OCI-LY7 (cell line): ENCODE measurements around the gene GCAT. TPM values are rescaled to one million over a fixed set of nuclear protein-coding genes. Genes with fewer than 3 reads are reported as not detected.

Experiments
- BruUV-seq: library from RNA; stranded (reverse); fragments of 400-500 nt; replicated peaks from 2 replicates; lab custom pipeline; 2021; lab: Mats Ljungman, UMichigan
- CTCF ChIA-PET: fragments of 300-600 bp; sonication (Branson Sonifier 250); formaldehyde crosslinking; loops from one replicate; lab custom pipeline; 2022; ENCODE audit warnings: antibody characterized with exemption; ENCODE audit not compliant: unreplicated experiment; lab: Charles Lee
- POLR2A ChIA-PET: fragments of 300-600 bp; sonication (Branson Sonifier 250); formaldehyde crosslinking; loops from one replicate; lab custom pipeline; 2022; ENCODE audit warnings: antibody characterized with exemption; lab: Charles Lee
- DNase-seq: peaks from one replicate; pipeline ENCODE4 v3.0.0-alpha.2; 2015; ENCODE audit warnings: low spot score
- H2AFZ ChIP-seq: fragments of 200-600 bp; sonication (generic), shearing (Covaris generic); 2 replicates; pipeline ENCODE4 v1.6.1; 2014; ENCODE audit warnings: mild to moderate bottlenecking, antibody characterized with exemption, low read length, moderate library complexity
- H3K27ac ChIP-seq: fragments of 200-600 bp; sonication (generic); 2 replicates; pipeline ENCODE4 v1.5.1; 2014; ENCODE audit warnings: mixed run types, low read depth, mild to moderate bottlenecking, moderate library complexity, low read length, inconsistent platforms; ENCODE audit not compliant: poor library complexity, severe bottlenecking
- H3K36me3 ChIP-seq: fragments of 200-600 bp; sonication (generic); 2 replicates; pipeline ENCODE4 v1.6.1; 2014; ENCODE audit warnings: mild to moderate bottlenecking, antibody characterized with exemption, low read length, moderate library complexity, mixed read lengths; ENCODE audit not compliant: insufficient read depth
- H3K4me1 ChIP-seq: fragments of 200-600 bp; sonication (generic); 2 replicates; pipeline ENCODE4 v1.5.1; 2014; ENCODE audit warnings: mild to moderate bottlenecking, low read length; ENCODE audit not compliant: insufficient read depth, poor library complexity, severe bottlenecking
- H3K4me2 ChIP-seq: fragments of 200-600 bp; sonication (generic); 2 replicates; pipeline ENCODE4 v1.6.1; 2014; ENCODE audit warnings: mild to moderate bottlenecking, low read length
- H3K4me3 ChIP-seq: fragments of 200-600 bp; sonication (generic); 2 replicates; pipeline ENCODE4 v1.5.1; 2014; ENCODE audit warnings: mild to moderate bottlenecking, low read depth, low read length; ENCODE audit not compliant: poor library complexity, severe bottlenecking
- H3K79me2 ChIP-seq: fragments of 200-600 bp; sonication (generic); 2 replicates; pipeline ENCODE4 v1.6.1; 2016; ENCODE audit warnings: low read depth, mild to moderate bottlenecking, low read length, moderate library complexity, mixed read lengths; ENCODE audit not compliant: insufficient read depth
- H3K9me2 ChIP-seq: fragments of 200-600 bp; sonication (generic); 2 replicates; pipeline ENCODE4 v1.6.1; 2016; ENCODE audit warnings: mild to moderate bottlenecking, low read length, mixed read lengths; ENCODE audit not compliant: insufficient read depth
- H3K9me3 ChIP-seq: fragments of 200-600 bp; sonication (generic); 2 replicates; pipeline ENCODE4 v1.6.1; 2014; ENCODE audit warnings: mild to moderate bottlenecking, mixed run types, low read length, mixed read lengths
- H4K20me1 ChIP-seq: fragments of 200-600 bp; sonication (generic); 2 replicates; pipeline ENCODE4 v1.6.1; 2014; ENCODE audit warnings: mild to moderate bottlenecking, antibody characterized with exemption, low read length, moderate library complexity, mixed read lengths; ENCODE audit not compliant: insufficient read depth
- EZH2phosphoT487 ChIP-seq: fragments of 200-600 bp; sonication (generic); IDR thresholded peaks from 2 replicates; pipeline ENCODE4 v1.6.1; 2018; ENCODE audit warnings: low read depth, borderline replicate concordance, mild to moderate bottlenecking, mixed run types, antibody characterized with exemption, low read length, moderate library complexity, mixed read lengths
- intact Hi-C: fragments of 100-400 bp; cut with micrococcal nuclease; formaldehyde crosslinking; loops from one replicate; pipeline ENCODE4 v1.10.0; 2022; ENCODE audit not compliant: unreplicated experiment
- total RNA-seq, 2 experiments: library from RNA; depleted of rRNA in 1 of 2; stranded (reverse); fragments of >200 nt in 1 of 2; shearing (Covaris generic) in 1 of 2; gene quantifications; 2 replicates each; pipeline ENCODE4 v1.2.3, GENCODE V29; 2014 to 2022
- TF ChIP-seq, protein P1 (sequence below): fragments of 200-600 bp; sonication (generic); conservative IDR thresholded peaks from 2 replicates; pipeline ENCODE4 v1.5.1; 2014; ENCODE audit warnings: mild to moderate bottlenecking, antibody characterized with exemption, low read length, moderate library complexity, mixed read lengths

The GCAT gene
- total RNA-seq, 2 experiments from 2014 or later: 14.6 to 17.3 TPM

DNA sequence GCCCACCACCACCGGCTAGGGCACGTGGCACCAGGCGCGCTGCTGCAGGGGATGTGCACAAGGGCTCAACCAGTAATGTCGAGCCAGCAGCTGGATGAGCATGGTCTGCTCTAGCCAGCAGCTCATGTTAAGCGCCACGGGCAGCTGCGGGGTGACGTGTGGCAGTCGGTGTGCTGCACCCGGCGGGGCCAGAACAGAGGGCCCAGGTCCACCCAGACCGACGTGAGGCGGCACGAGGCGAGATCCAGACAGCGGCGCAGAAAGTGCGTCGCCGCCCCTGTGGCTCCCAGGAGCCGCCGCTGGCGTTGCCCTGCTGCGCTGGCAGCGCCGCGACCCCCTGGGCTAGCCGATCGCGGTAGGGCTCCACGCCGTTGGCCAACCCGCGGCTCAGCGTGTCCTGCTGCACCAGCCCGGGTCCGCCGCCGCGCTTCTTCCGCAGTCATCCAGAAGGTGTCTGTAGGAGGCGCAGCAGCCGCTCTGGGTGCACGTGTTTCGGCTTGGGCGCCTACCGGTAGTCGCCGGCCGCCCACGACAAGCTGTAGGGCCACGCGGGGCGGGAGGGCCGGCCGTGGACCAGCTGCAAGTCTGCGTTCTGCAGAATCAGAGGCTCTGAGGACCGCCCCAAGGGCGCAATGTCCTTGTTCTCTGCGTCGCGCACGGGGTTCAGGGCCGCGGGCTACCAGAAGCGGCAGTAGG is 10.8 kb downstream of the GCAT start:
- TF ChIP-seq, protein P1, sequence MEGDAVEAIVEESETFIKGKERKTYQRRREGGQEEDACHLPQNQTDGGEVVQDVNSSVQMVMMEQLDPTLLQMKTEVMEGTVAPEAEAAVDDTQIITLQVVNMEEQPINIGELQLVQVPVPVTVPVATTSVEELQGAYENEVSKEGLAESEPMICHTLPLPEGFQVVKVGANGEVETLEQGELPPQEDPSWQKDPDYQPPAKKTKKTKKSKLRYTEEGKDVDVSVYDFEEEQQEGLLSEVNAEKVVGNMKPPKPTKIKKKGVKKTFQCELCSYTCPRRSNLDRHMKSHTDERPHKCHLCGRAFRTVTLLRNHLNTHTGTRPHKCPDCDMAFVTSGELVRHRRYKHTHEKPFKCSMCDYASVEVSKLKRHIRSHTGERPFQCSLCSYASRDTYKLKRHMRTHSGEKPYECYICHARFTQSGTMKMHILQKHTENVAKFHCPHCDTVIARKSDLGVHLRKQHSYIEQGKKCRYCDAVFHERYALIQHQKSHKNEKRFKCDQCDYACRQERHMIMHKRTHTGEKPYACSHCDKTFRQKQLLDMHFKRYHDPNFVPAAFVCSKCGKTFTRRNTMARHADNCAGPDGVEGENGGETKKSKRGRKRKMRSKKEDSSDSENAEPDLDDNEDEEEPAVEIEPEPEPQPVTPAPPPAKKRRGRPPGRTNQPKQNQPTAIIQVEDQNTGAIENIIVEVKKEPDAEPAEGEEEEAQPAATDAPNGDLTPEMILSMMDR: 0 out of 2 replicates have a peak, but pooled peaks have one; percentile 23
- TF ChIP-seq EZH2phosphoT487: no peak
- H3K4me2 ChIP-seq: no peak overlapping the region; the same call in 1 of the 2 replicates
- H3K4me1 ChIP-seq: no peaks in the 10 kb centered on the region
- CTCF ChIA-PET: interaction anchor here (1.4 kb wide), 1 partner anchor 146 kb away, joined by 3 read pairs; no protein-coding TSS in a partner anchor
- H3K9me3 ChIP-seq: no peaks in the 10 kb centered on the region
- H3K36me3 ChIP-seq: peaks cover 2% of the 10 kb centered on the region; the same call in 1 of the 2 replicates
- H2AFZ ChIP-seq: no peak overlapping the region
- H3K79me2 ChIP-seq: no peaks in the 10 kb centered on the region
- intact Hi-C loops: no loop called here
- POLR2A ChIA-PET: no interaction called here
- BruUV-seq: no TSS peak
- DNase-seq: peak; percentile 25
- H3K4me3 ChIP-seq: no peak overlapping the region
- no peak overlapping the region for H3K27ac ChIP-seq
- no peaks in the 10 kb centered on the region for H3K9me2 ChIP-seq
- no peaks in the 10 kb centered on the region for H4K20me1 ChIP-seq

DNA sequence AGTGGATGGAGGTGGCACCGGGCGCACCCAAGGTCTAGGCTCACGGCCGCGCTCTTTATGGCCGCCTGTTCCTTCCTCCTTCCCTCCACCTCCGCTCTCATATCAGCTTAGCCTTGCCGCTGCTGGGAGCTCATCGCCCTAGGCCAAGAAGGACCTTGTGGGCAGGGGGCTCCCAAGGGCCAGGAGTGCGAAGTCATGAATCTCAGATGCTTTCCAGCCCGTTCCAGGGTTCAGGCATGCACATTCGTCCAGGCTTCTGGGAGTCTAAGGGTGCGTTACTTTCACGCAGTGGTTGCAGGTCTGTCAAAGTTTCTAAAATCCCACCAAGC is 11.3 kb downstream of the GCAT start:
- Histone ChIP-seq H3K4me1 (no peaks in the 10 kb centered on the region), H3K9me2 (no peaks in the 10 kb centered on the region), H3K4me3 (no peak overlapping the region), H3K79me2 (no peaks in the 10 kb centered on the region), H3K9me3 (no peaks in the 10 kb centered on the region), H3K36me3 (peaks cover 2% of the 10 kb centered on the region; the same call in 1 of the 2 replicates), H2AFZ (no peak overlapping the region), H3K4me2 (no peak overlapping the region; the same call in 1 of the 2 replicates), H4K20me1 (no peaks in the 10 kb centered on the region), H3K27ac (no peak overlapping the region)
- BruUV-seq: no TSS peak
- ChIA-PET CTCF (interaction anchor here (1.7 kb wide), 1 partner anchor 44 kb away, joined by 3 read pairs; no protein-coding TSS in a partner anchor), POLR2A (interaction anchor here (0.7 kb wide), 1 partner anchor 127 kb away, joined by 3 read pairs; no protein-coding TSS in a partner anchor)
- TF ChIP-seq, protein P1: no peak
- no peak for TF ChIP-seq EZH2phosphoT487
- DNase-seq: no peak
- intact Hi-C loops: no loop called here

DNA sequence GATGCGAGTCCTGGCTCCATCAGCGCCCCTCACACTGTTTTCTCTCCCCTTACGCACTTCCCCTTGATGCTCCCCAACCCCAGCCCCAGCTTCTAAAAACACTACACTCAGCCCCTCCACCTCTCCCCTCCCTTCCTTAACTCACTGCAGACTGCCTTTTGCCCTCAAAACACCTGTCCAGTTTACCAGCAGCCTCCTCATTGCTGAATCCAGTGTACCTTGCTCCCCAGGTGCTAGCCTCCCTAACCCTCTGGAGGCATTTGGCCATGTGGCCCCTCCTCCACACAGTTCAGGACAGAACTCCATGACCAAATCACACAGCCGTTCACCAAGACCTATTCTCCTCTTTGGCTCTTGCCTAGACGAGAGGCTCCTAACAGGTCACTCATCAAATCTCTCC is 12.6 kb downstream of the GCAT start:
- Histone ChIP-seq H3K27ac (no peak overlapping the region), H3K4me1 (no peaks in the 10 kb centered on the region), H3K4me2 (no peak overlapping the region), H2AFZ (no peak overlapping the region), H3K9me3 (no peaks in the 10 kb centered on the region), H3K36me3 (no peaks in the 10 kb centered on the region), H3K4me3 (no peak overlapping the region), H3K79me2 (no peaks in the 10 kb centered on the region), H3K9me2 (no peaks in the 10 kb centered on the region), H4K20me1 (no peaks in the 10 kb centered on the region)
- intact Hi-C loops: no loop called here
- DNase-seq: no peak
- BruUV-seq: no TSS peak
- TF ChIP-seq, protein P1: no peak
- no peak for TF ChIP-seq EZH2phosphoT487
- ChIA-PET POLR2A (no interaction called here), CTCF (interaction anchor here (0.6 to 1.7 kb wide), 3 partner anchors 22 to 445 kb away, joined by 3 read pairs; no protein-coding TSS in a partner anchor)
